Measurements from ENCODE around the gene SLCO3A1.

SLCO3A1 gene

GRCh38 chr15:92111291-92111690 is 257.8 kb downstream of the SLCO3A1 start:
- no peak for FAIRE-seq

GRCh38 chr15:92111751-92112150 is 258.2 kb downstream of the SLCO3A1 start:
- no peak for FAIRE-seq

GRCh38 chr15:92112180-92112579 is 258.7 kb downstream of the SLCO3A1 start:
- FAIRE-seq: no peak

GRCh38 chr15:92112711-92113110 is 259.2 kb downstream of the SLCO3A1 start:
- FAIRE-seq: no peak

- no peak for FAIRE-seq
Observed at GRCh38 chr15:92113832-92114231, 260.3 kb downstream of the SLCO3A1 start.

- no peak for FAIRE-seq
Observed at GRCh38 chr15:92115834-92116233, 262.3 kb downstream of the SLCO3A1 start.

- no peak for FAIRE-seq
Observed at GRCh38 chr15:92116330-92116729, 262.8 kb downstream of the SLCO3A1 start.

GRCh38 chr15:92117261-92117731 is 263.8 kb downstream of the SLCO3A1 start:
- FAIRE-seq: no peak

GRCh38 chr15:92118162-92118935 is 264.8 kb downstream of the SLCO3A1 start:
- no peak for FAIRE-seq

- no peak for FAIRE-seq
Observed at GRCh38 chr15:92118936-92119325, 265.4 kb downstream of the SLCO3A1 start.

GRCh38 chr15:92120094-92120795 is 266.7 kb downstream of the SLCO3A1 start:
- FAIRE-seq: no peak

- no peak for FAIRE-seq
Observed at GRCh38 chr15:92121047-92121446, 267.5 kb downstream of the SLCO3A1 start.

GRCh38 chr15:92122259-92122658 is 268.8 kb downstream of the SLCO3A1 start:
- FAIRE-seq: no peak

- no peak for FAIRE-seq
Observed at GRCh38 chr15:92123962-92124656, 270.6 kb downstream of the SLCO3A1 start.

- no peak for FAIRE-seq
Observed at GRCh38 chr15:92124657-92125010, 271.1 kb downstream of the SLCO3A1 start.

GRCh38 chr15:92128788-92129187 is 275.3 kb downstream of the SLCO3A1 start:
- FAIRE-seq: no peak

GRCh38 chr15:92130244-92130643 is 276.7 kb downstream of the SLCO3A1 start:
- no peak for FAIRE-seq

- FAIRE-seq: no peak
Observed at GRCh38 chr15:92130906-92131305, 277.4 kb downstream of the SLCO3A1 start.

- no peak for FAIRE-seq
Observed at GRCh38 chr15:92132982-92133755, 279.7 kb downstream of the SLCO3A1 start.

- FAIRE-seq: no peak
Observed at GRCh38 chr15:92140796-92141195, 287.3 kb downstream of the SLCO3A1 start.

GRCh38 chr15:92141607-92142006 is 288.1 kb downstream of the SLCO3A1 start:
- FAIRE-seq: no peak

- FAIRE-seq: no peak
Observed at GRCh38 chr15:92142242-92143232, 289.0 kb downstream of the SLCO3A1 start.
